Right ventricle myocardium superior (tissue), 1 donor: ENCODE data around the gene UPF3B. TPM values are rescaled to one million over a fixed set of nuclear protein-coding genes. Genes with fewer than 3 reads are reported as not detected.
"Not testable (repeated sequence)": the region's sequence is repeated elsewhere in the genome, so short reads cannot be mapped to it uniquely, and the experiment has no call there.

Experiments
- ATAC-seq: fragments of 200-7000 bp; cut with Tn5 transposase; one replicate; pipeline ENCODE4 v1.9.1; 2020; ENCODE audit warnings: mild to moderate bottlenecking; ENCODE audit not compliant: poor library complexity
- DNase-seq: peaks from one replicate; pipeline ENCODE4 v3.0.0-alpha.2; 2020
- intact Hi-C: fragments of 100-400 bp; cut with DNase I; formaldehyde crosslinking; loops from one replicate; pipeline ENCODE4 v1.11.2; 2022
- total RNA-seq: library from RNA; stranded (reverse); fragmentation: NEBNext Ultra II Directional; extraction: Animal tissue kit (Norgen Biotek cat#: 25700); gene quantifications from one replicate; pipeline ENCODE4 v1.2.1, GENCODE V29; 2021
- donor health status: DM: no; HTN: yes; CAD: no; lungs with severe emphysema.

The UPF3B gene
- total RNA-seq, 1 donor from 2014 or later, result 3.3 TPM

DNA sequence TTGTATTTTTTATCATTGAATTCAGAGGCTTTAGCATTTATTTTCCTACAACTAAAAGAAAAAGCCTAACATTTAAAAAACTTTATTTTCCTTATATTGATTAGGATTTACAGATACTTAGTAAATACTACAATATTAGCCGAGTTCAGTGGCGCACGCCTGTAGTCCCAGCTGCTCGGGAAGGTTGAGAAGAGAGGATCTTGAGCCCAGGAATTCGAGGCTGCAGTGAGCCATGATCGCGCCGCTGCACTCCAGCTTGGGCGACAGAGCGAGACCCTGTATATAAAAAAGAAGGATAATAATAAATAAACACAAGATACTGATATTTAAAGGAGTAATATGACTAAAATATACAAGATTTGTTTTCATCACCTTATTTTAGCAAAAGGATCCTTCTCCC is 681 bp upstream of the UPF3B start:
- intact Hi-C loops, result loop anchor here (10.0 kb wide), 1 partner anchor 59 kb away; the partner anchor contains the start of gene RPL39
- no peak for DNase-seq
- ATAC-seq, result peak; percentile 44

DNA sequence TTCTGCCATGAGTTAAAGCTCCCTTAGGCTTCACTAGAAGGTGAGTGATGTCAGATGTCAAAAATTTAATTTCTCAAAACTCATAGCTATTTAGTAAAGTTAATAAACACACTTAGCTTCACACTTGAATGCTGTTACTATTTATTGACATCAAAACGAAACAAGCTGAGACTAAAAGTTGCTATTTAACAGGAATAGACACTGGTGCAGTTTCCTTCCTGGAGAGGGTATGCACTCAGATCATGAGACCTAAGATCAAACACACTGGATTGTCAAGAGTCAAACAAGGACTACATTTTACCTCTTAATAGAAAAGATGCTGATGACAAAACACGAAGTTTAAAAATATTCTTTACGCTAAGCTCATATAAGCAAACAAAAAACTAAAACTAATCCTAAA is 18.9 kb downstream of the UPF3B start:
- intact Hi-C loops, result no loop called here
- ATAC-seq (no peak), DNase-seq (no peak)

DNA sequence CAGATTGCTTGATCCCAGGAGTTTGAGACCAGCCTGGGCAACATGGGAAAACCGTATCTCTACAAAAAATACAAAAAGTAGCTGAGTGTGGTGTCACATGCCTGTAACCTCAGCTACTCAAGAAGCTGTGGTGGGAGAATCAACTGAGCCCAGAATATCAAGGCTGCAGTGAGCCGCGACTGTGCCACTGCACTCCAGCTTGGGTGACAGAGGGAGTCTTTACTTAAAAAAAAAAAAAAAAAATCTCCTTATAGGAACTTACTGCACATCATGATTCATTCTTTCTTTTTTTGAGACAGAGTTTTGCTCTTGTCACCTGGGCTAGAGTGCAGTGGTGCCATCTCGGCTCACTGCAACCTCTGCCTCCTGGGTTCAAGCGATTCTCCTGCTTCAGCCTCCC is 24.3 kb downstream of the UPF3B start:
- intact Hi-C loops, result no loop called here
- ATAC-seq, result no peak
- no peak for DNase-seq

DNA sequence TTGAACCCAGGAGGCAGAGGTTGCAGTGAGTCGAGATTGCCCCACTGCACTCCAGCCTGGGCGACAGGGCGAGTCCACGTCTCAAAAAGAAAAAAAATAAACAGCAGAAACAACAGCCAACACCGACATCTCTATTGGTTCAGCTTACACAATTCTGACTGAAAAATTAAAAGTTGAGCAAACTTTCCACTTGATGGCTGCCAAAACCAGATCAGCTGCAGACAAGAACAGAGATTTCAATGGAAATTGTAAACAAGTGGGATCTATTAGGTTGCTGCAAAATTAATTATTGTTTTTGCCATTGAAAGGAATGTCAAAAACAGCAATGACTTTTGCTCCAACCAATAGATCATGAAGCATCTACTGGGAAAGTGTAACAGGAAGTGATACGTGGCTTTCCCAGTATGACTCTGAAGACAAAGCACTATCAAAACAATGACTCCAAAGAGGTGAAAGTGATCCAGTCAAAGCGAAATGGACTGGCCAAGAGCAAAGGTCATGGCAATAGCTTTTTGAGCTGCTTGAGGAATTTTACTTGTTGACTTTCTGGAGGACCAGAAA is 26.3 kb downstream of the UPF3B start:
- ATAC-seq, result no peak
- DNase-seq, result no peak
- intact Hi-C loops, result no loop called here

DNA sequence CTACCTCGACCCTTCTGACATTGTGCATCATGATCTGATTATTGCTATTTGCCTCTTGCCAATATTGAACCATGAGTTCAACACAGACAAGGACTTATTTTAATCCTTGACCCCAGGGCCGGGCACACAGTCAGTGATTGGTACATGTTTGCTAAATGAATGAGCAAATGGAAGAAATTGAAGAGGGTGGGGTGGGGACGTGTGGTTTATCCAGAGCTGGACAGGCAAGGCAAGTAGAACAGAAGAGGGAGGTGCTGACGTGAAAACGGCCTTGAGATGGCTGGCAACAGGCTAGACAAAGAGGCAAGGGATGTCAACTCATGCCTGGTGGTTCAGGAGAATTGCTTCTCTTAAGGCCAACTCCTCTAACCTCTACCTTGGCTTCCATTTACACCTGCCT is 28.5 kb downstream of the UPF3B start:
- ATAC-seq, DNase-seq, intact Hi-C loops: not testable (repeated sequence)

DNA sequence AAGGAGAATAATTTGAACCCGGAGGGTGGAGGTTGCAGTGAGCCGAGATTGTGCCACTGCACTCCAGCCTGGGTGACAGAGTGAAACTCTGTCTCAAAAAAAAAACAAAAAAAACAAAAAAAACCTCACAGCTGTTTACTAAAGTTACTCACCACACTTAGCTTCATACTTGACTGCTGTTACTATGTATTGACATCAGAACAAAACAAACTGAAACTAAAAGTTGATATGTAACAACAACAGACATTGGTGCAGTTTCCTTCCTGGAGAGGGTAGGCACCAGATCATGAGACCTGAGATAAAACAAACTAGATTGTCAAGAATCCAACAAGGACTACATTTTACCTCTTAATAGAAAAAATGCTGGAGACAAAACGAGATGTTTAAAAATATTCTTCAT is 31.1 kb downstream of the UPF3B start:
- intact Hi-C loops, DNase-seq, ATAC-seq: not testable (repeated sequence)

DNA sequence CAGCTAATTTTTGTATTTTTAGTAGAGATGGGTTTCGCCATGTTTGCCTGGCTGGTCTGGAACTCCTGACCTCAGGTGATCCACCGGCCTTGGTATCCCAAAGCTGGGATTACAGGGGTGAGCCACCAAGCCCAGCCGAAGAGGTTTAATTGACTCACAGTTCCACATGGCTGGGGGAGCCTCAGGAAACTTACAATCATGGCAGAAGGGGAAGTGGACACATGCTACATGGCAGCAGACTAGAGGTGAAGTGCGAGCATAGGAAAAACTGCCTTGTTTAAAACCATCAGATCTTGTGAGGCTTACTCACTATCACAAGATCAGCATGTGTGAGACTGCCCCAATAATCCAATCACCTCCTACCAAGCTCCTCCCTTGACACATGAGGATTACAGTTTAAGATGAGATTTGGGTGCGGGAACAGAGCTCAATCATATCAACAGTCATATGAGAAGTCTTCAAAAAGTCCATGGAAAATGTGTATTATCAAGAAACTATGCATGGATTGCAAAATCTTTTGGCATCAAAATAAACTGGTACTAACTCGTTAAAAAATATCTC is 35.6 kb downstream of the UPF3B start:
- intact Hi-C loops, result no loop called here
- no peak for ATAC-seq
- DNase-seq, result no peak

DNA sequence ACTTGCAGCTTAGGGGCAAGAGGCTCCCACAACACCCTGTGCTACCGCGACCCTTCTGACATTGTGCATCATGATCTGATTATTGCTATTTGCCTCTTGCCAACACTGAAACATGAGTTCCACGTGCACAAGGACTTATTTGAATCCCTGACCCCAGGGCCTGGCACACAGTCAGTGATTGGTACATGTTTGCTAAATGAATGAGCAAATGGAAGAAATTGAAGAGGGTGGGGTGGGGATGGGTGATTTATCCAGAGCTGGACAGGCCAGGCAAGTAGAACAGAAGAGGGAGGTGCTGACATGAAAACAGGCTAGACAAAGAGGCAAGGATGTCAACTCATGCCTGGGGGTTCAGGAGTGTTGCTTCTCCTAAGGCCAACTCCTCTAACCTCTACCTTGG is 36.5 kb downstream of the UPF3B start:
- ATAC-seq (no peak), DNase-seq (no peak)
- intact Hi-C loops, result no loop called here

DNA sequence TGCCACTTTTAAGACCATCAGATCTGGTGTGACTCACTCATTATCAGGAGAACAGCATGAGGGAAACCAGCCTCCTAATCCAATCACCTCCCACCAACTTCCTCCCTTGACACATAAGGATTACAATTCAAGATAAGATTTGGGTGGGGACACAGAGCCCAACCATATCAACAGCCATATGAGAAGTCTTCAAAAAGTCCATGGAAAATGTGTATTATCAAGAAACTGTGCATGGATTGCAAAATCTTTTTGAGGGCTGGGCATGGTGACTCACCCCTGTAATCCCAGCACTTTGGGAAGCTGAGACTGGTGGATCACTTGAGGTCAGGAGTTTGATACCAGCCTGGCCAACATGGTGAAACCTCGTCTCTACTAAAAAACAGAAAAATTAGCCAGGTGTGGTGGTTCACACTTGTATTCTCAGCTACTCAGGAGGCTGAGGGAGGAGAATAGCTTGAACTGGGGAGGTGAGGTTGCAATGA is 43.5 kb downstream of the UPF3B start:
- DNase-seq (no peak), ATAC-seq (no peak)
- intact Hi-C loops, result no loop called here

DNA sequence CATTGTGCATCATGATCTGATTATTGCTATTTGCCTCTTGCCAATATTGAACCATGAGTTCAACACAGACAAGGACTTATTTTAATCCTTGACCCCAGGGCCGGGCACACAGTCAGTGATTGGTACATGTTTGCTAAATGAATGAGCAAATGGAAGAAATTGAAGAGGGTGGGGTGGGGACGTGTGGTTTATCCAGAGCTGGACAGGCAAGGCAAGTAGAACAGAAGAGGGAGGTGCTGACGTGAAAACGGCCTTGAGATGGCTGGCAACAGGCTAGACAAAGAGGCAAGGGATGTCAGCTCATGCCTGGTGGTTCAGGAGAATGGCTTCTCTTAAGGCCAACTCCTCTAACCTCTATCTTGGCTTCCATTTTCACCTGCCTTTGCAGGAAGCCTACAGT is 44.3 kb downstream of the UPF3B start:
- intact Hi-C loops, DNase-seq, ATAC-seq: not testable (repeated sequence)

DNA sequence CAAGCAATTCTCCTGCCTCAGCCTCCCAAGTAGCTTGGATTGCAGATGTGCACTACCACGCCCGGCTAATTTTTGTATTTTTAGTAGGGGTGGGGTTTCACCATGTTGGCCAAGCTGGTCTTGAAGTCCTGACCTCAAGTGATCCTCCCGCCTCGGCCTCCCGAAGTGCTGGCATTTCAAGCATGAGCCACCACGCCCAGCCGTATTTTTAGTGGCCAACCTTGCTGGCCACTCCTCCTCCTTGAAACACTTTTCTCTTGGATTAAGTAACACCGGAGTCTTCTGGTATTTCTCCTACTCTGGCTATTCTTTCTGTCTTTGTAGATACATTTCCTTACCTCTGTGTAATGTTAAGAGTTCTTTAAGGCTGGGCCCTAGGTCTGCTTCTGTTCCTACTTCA is 50.2 kb downstream of the UPF3B start:
- intact Hi-C loops, result no loop called here
- ATAC-seq (no peak), DNase-seq (no peak)

DNA sequence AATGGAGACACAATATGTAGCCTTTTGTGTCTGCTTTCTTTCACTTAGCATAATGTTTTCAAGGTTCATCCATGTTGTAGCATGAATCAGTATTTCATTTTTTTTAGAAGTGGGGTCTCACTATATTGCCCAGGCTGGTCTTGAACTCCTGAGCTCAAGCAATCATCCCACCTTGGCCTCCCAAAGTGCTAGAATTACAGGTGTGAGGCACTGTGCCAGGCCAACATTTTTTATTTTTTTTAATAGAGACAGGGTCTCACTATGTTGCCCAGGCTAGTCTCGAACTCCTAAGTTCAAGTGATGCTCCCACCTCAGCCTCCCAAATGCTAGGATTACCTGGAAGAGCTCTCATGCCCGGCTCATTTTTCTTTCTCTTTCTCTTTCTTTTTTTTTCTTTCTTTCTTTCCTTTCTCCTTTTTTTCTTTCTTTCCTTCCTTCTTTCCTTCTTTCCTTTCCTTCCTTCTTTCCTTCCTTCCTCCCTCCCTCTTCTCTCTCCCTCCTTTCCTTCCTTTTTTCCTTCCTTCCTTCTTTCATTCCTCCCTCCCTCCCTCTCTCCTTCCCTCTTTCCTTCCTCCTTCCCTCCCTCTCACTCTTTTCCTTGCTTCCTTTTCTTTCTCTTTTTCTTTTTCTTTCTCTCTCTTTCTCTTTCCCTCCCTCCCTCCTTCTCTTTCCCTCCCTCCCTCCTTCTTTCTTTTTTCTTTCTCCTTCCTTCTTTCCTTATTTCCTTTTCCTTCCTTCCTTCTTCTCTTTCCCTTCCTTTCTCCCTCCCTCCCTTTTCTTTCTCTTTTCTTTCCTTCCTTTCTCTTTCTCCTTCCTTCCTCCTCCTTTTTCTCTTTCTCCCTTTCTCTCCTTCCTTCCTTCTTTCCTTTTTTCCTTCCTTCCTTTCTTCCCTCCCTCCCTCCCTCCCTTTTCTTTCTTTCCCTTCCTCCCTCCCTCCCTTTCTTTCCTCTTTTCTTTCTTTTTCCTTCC is 51.2 kb downstream of the UPF3B start:
- DNase-seq, result no peak
- intact Hi-C loops, result no loop called here
- no peak for ATAC-seq

DNA sequence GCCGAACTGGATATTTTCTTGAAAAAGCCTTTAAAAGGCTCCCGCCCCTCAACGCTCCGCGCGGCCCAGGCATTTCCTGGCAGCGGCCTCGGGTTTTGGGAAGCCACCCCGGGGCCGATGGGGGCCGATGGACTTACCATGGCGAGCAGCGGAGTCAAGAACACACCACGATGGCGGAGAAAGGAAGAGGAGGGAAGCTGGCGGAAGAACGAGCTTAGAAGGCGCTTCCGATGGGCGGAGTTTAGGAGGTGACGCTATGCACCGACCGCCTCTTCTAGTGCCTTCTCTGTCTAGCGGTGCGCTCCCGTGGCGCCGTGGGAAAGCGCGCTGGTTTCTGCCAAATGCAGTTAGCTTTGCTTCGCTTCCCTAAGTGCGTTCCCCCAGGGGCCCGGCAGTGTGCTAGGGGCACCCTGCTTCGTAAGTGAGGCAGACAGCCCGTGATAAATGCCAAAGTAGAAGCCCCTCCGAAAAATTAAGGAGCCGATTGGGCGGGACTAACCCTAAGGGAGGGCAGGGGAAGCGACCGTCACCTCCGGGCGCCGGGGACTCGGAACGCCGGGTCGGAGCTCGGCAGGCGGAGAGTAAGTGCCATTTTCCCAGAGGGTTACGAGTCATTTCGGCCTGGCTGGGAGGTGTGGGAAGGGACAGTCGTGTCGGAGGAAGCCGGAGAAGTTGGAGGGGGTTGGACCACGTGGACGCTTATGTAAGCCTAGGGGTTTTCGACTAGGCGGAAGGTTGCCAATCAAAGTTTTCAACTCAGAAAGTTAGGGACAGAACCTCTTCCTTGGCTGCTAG is 61.1 kb downstream of the UPF3B start, which contains the start of gene RPL39:
Gene RPL39 (minus strand): TSS at position 194 of the 795 bp plus-strand sequence. CDS start 54 bp downstream, at position 140.
- intact Hi-C loops, result loop anchor here (10.0 kb wide), 1 partner anchor 63 kb away; the partner anchor contains the start of gene UPF3B
- DNase-seq, result peak; percentile 89
- ATAC-seq, result peak; percentile 98

DNA sequence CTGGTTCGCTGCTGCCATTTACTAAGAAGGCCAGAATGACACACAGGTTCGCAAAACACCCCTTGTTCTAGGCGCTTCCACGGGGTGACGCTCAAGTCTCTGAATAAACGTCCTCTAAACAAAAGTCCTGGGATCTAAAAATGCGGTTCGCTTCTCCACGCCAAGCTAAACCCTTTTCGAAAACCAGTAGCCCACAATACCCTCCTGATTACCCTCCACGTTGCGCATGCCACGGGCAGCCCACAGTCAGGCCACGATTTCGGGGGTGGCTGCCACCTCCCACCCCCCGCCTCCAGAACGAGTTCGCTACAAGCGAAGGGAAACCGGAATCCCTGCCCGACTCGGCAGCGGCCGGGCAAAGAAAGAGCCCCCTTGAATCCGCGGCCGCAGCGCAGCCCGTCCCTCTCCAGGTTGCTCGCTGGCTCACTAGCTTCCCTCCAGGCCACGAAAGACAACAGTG is 61.8 kb downstream of the UPF3B start:
- ATAC-seq (peak; percentile 59), DNase-seq (no peak)
- intact Hi-C loops, result loop anchor here (10.0 kb wide), 1 partner anchor 64 kb away; the partner anchor contains the start of gene UPF3B

DNA sequence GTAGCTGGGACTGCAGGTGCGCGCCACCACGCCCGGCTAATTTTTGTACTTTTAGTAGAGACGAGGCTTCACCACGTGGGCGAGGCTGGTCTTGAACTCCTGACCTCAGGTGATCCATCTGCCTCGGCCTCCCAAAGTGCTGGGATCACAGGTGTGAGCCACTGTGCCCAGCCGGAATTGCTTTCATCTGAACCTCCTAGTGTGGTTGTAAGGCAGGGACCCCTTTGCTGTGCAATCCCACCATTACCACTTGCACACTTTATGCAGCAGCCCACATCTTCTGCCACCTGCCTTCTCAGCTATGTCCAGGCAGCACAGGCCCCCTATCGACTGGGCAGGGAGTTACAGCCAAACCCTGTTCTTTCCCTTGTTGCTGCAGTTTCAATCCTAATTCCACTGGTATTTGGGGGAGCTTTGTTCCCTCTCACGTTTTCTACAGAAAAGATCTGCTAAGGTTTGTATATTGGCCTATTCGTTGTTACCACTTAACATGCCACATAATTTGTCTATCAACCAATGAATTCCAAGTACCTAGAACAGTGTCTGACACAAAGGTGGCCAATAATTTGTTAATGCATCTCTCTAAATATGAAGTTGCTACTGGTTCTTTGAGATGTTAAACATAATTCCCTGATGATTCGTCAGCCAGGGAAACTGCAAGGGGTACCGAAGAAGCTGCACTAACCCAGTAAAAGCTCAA is 67.9 kb downstream of the UPF3B start:
- DNase-seq (peak; percentile 47), ATAC-seq (no peak)
- intact Hi-C loops, result no loop called here
